Liver (tissue), 3 donors: ENCODE data around the gene MAST2.

Source experiments
- EGR1 ChIP-seq, 2 donors: IDR thresholded peaks; 2 replicates each; pipeline ENCODE4 v1.6.1; 2016 to 2018; ENCODE audit warnings: antibody characterized with exemption in 2 of 2, low read depth in 2 of 2
- FOXA1 ChIP-seq: IDR thresholded peaks from 2 replicates; pipeline ENCODE4 v1.6.1; 2016; ENCODE audit warnings: antibody characterized with exemption
- GABPA ChIP-seq, 2 donors: IDR thresholded peaks in 1 of 2; conservative IDR thresholded peaks in 1 of 2; 2 replicates each; pipeline ENCODE4 v1.6.1; 2016; ENCODE audit warnings: antibody characterized with exemption in 2 of 2, mild to moderate bottlenecking in 1 of 2, moderate library complexity in 1 of 2
- JUND ChIP-seq, 2 donors: IDR thresholded peaks; 2 replicates each; pipeline ENCODE4 v1.6.1; 2016; ENCODE audit warnings: antibody characterized with exemption in 2 of 2
- RAD21 ChIP-seq, 2 donors: IDR thresholded peaks; 2 replicates each; pipeline ENCODE4 v1.6.1; 2016; ENCODE audit warnings: antibody characterized with exemption in 2 of 2, mild to moderate bottlenecking in 2 of 2
- REST ChIP-seq: IDR thresholded peaks from 2 replicates; pipeline ENCODE4 v1.6.1; 2016; ENCODE audit warnings: antibody characterized with exemption, mild to moderate bottlenecking
- SP1 ChIP-seq: IDR thresholded peaks from 2 replicates; pipeline ENCODE4 v1.6.1; 2018; ENCODE audit warnings: antibody characterized with exemption, mild to moderate bottlenecking
- TAF1 ChIP-seq: conservative IDR thresholded peaks from 2 replicates; pipeline ENCODE4 v1.6.1; 2016; ENCODE audit warnings: antibody characterized with exemption, mild to moderate bottlenecking
- YY1 ChIP-seq: IDR thresholded peaks from 2 replicates; pipeline ENCODE4 v1.6.1; 2016; ENCODE audit warnings: antibody characterized with exemption, mild to moderate bottlenecking
- TF ChIP-seq, protein P1 (sequence below): fragments of 150-350 bp; IDR thresholded peaks from 2 replicates; pipeline ENCODE4 v1.5.1; 2017; ENCODE audit warnings: improper control_type of control experiment, low read depth, low read length; ENCODE audit not compliant: missing input control
- donor health status: healthy.
- donor health status: healthy.

- TF ChIP-seq, protein P1, sequence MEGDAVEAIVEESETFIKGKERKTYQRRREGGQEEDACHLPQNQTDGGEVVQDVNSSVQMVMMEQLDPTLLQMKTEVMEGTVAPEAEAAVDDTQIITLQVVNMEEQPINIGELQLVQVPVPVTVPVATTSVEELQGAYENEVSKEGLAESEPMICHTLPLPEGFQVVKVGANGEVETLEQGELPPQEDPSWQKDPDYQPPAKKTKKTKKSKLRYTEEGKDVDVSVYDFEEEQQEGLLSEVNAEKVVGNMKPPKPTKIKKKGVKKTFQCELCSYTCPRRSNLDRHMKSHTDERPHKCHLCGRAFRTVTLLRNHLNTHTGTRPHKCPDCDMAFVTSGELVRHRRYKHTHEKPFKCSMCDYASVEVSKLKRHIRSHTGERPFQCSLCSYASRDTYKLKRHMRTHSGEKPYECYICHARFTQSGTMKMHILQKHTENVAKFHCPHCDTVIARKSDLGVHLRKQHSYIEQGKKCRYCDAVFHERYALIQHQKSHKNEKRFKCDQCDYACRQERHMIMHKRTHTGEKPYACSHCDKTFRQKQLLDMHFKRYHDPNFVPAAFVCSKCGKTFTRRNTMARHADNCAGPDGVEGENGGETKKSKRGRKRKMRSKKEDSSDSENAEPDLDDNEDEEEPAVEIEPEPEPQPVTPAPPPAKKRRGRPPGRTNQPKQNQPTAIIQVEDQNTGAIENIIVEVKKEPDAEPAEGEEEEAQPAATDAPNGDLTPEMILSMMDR: no peak
- TF ChIP-seq SP1 (no peak), YY1 (no peak), JUND (IDR thresholded peaks at IDR 0.05) (no peak), REST (no peak), TAF1 (no peak), EGR1 (IDR thresholded peaks at IDR 0.05; ENCODE audit: low read depth in 2 of 2) (no peak), FOXA1 (no peak), RAD21 (IDR thresholded peaks at IDR 0.05) (no peak), GABPA (IDR thresholded peaks at IDR 0.05 in 1 of 2, conservative IDR thresholded peaks at IDR 0.05 in 1 of 2) (no peak)
These were observed 86.7 kb downstream of the MAST2 start for GRCh38 chr1:45890078-45890477.
